ENCODE results near the gene NHS.

NHS gene

GRCh38 chrX:17744896-17745523 is 370.0 kb downstream of the NHS start:
- no peak for FAIRE-seq

GRCh38 chrX:17747692-17748091 is 372.7 kb downstream of the NHS start:
- no peak for FAIRE-seq
- no peak for DNase-seq (ENCODE audit: insufficient read length, low spot score)

More at GRCh38 chrX:17744896-17745523, 370.0 kb downstream of the NHS start:
- no peak for DNase-seq (ENCODE audit: insufficient read length, low spot score)

GRCh38 chrX:17748684-17749083 is 373.7 kb downstream of the NHS start:
- FAIRE-seq (no peak), DNase-seq (ENCODE audit: insufficient read length, low spot score) (no peak)

GRCh38 chrX:17750436-17750835 is 375.4 kb downstream of the NHS start:
- FAIRE-seq (no peak), DNase-seq (ENCODE audit: insufficient read length, low spot score) (no peak)

- peak; percentile 19 for DNase-seq (ENCODE audit: insufficient read length, low spot score)
- no peak for FAIRE-seq
Measured at GRCh38 chrX:17758382-17758781, 383.4 kb downstream of the NHS start.

GRCh38 chrX:17759990-17760389 is 385.0 kb downstream of the NHS start:
- FAIRE-seq (no peak), DNase-seq (ENCODE audit: insufficient read length, low spot score) (no peak)

GRCh38 chrX:17767734-17768133 is 392.7 kb downstream of the NHS start:
- FAIRE-seq: no peak
- DNase-seq (ENCODE audit: insufficient read length, low spot score): no peak

- DNase-seq (ENCODE audit: insufficient read length, low spot score) (no peak), FAIRE-seq (no peak)
Measured at GRCh38 chrX:17768997-17769396, 394.0 kb downstream of the NHS start.

- FAIRE-seq: no peak
- DNase-seq (ENCODE audit: insufficient read length, low spot score): no peak
Measured at GRCh38 chrX:17769701-17770269, 394.8 kb downstream of the NHS start.

- no peak for FAIRE-seq
- DNase-seq (ENCODE audit: insufficient read length, low spot score): no peak
Measured at GRCh38 chrX:17773221-17773876, 398.3 kb downstream of the NHS start.

GRCh38 chrX:17774053-17774452 is 399.1 kb downstream of the NHS start:
- FAIRE-seq: peak; percentile 23

GRCh38 chrX:17778997-17779396 is 404.0 kb downstream of the NHS start:
- DNase-seq (ENCODE audit: insufficient read length, low spot score) (no peak), FAIRE-seq (no peak)

More at GRCh38 chrX:17774053-17774452, 399.1 kb downstream of the NHS start:
- no peak for DNase-seq (ENCODE audit: insufficient read length, low spot score)

- FAIRE-seq (no peak), DNase-seq (ENCODE audit: insufficient read length, low spot score) (no peak)
Measured at GRCh38 chrX:17779434-17779833, 404.4 kb downstream of the NHS start.
